Natural killer cell treated with Interleukin-12 subunit alpha and Interleukin-12 subunit beta and Interleukin-15 and Interleukin-18, amount 100 ng/mL, for 72 hours (primary cell): ENCODE results near the gene CYB5B. TPM values are rescaled to one million over a fixed set of nuclear protein-coding genes. Genes with fewer than 3 reads are reported as not detected.
A peak's percentile ranks its signal among the peaks of the same experiment; 100 is the strongest.

Source experiments
- ATAC-seq, 2 donors: fragments of 150-1000 bp; cut with Tn5 transposase in 1 of 2; sonication (Bioruptor Pico), chemical (Tn5 transposase) in 1 of 2; 2 replicates each; pipeline ENCODE4 v1.10.0; 2021
- DNase-seq: peaks from one replicate; pipeline ENCODE4 v3.0.0; 2022; ENCODE audit warnings: low spot score
- H3K27ac Mint-ChIP-seq, 2 donors: 1 replicate in 1 of 2; 2 replicates in 1 of 2; pipeline ENCODE4 v1.8.0; 2022; ENCODE audit warnings: mixed read lengths in 2 of 2, mild to moderate bottlenecking in 1 of 2, moderate library complexity in 1 of 2
- H3K27me3 Mint-ChIP-seq, 2 donors: 1 replicate in 1 of 2; 2 replicates in 1 of 2; pipeline ENCODE4 v1.8.0; 2022; ENCODE audit warnings: mixed read lengths in 2 of 2
- H3K36me3 Mint-ChIP-seq: one replicate; pipeline ENCODE4 v1.8.0; 2022; ENCODE audit warnings: mixed read lengths
- H3K4me1 Mint-ChIP-seq, 2 donors: 1 replicate in 1 of 2; 2 replicates in 1 of 2; pipeline ENCODE4 v1.8.0; 2022; ENCODE audit warnings: low read depth in 2 of 2, mixed read lengths in 2 of 2, mild to moderate bottlenecking in 1 of 2
- H3K4me3 Mint-ChIP-seq: one replicate; pipeline ENCODE4 v1.8.0; 2022; ENCODE audit warnings: mixed read lengths
- H3K9me3 Mint-ChIP-seq: 2 replicates; pipeline ENCODE4 v1.8.0; 2022; ENCODE audit warnings: mixed read lengths
- total RNA-seq, 2 donors: library from RNA; stranded (reverse); gene quantifications; one replicate each; pipeline ENCODE4 v1.2.3, GENCODE V29; 2022

CYB5B gene
- total RNA-seq, 2 donors from 2014 or later: 162 to 230 TPM

- H3K27ac Mint-ChIP-seq: peak overlapping the region in 1 of 2 donors; percentile 20
- H3K4me3 Mint-ChIP-seq: no peak overlapping the region
- H3K9me3 Mint-ChIP-seq: peaks cover 5% of the 10 kb centered on the region
- DNase-seq (no peak), ATAC-seq (no peak)
- H3K27me3 Mint-ChIP-seq: no peaks in the 10 kb centered on the region
- H3K36me3 Mint-ChIP-seq: no peaks in the 10 kb centered on the region
- peaks cover 0 to 5% of the 10 kb centered on the region in 2 donors for H3K4me1 Mint-ChIP-seq
Observed at GRCh38 chr16:69513180-69513966, 89.0 kb downstream of the CYB5B start.

GRCh38 chr16:69514356-69514755, 89.9 kb downstream of the CYB5B start:
- Mint-ChIP-seq H3K27ac (peak overlapping the region in 1 of 2 donors; percentile 8), H3K36me3 (no peaks in the 10 kb centered on the region), H3K4me1 (peaks cover 0 to 9% of the 10 kb centered on the region in 2 donors), H3K9me3 (peaks cover 5% of the 10 kb centered on the region), H3K27me3 (no peaks in the 10 kb centered on the region), H3K4me3 (no peak overlapping the region)
- no peak for DNase-seq
- ATAC-seq: no peak

Other genes starting within 250 kb of the CYB5B start
- 10 to 100 TPM; 10.7 to 26.1 TPM for gene SNTB2, start 237.5 kb upstream of the CYB5B start, total RNA-seq
- gene VPS4A, start 113.3 kb upstream of the CYB5B start, total RNA-seq: 10 to 100 TPM; 41.5 to 45.8 TPM
- gene PDF, start 94.0 kb upstream of the CYB5B start, total RNA-seq: 10 to 100 TPM; 15.6 to 26.9 TPM
- 10 to 100 TPM; 29.6 to 39.0 TPM for gene COG8, start 85.1 kb upstream of the CYB5B start, total RNA-seq
- 10 to 100 TPM; 52.3 to 82.8 TPM for gene NIP7, start 84.8 kb upstream of the CYB5B start, total RNA-seq
- 1 to 10 TPM; 1.5 to 5.0 TPM for gene TMED6, start 72.8 kb upstream of the CYB5B start, total RNA-seq
- gene TERF2, start 38.6 kb upstream of the CYB5B start, total RNA-seq: 10 to 100 TPM; 39.9 to 43.3 TPM
- 100 to 1,000 TPM; 106 to 152 TPM for gene NFAT5, start 141.3 kb downstream of the CYB5B start, total RNA-seq